NCI-H1930 (cell line): ENCODE data around the gene NACA.
"Not testable (repeated sequence)": the region's sequence is repeated elsewhere in the genome, so short reads cannot be mapped to it uniquely, and the experiment has no call there.

ENCODE experiments used
- DNase-seq, 2 experiments: peaks; one replicate each; lab custom pipeline; 2025; lab: John Stamatoyannopoulos, UW

NACA gene

GRCh38 chr12:56723889-56724700 is 1.0 kb downstream of the NACA start:
- DNase-seq = no peak

GRCh38 chr12:56723352-56723751 is 1.7 kb downstream of the NACA start:
- no peak for DNase-seq

- DNase-seq = no peak
These were observed 2.3 kb downstream of the NACA start for GRCh38 chr12:56722832-56723231.

GRCh38 chr12:56721721-56722120 is 3.4 kb downstream of the NACA start:
- DNase-seq = no peak

GRCh38 chr12:56721216-56721615 is 3.9 kb downstream of the NACA start:
- DNase-seq = no peak

GRCh38 chr12:56720731-56721151 is 4.4 kb downstream of the NACA start:
- DNase-seq = no peak

- DNase-seq = no peak
These were observed 6.0 kb downstream of the NACA start for GRCh38 chr12:56719056-56719455.

- DNase-seq = no peak
These were observed 6.5 kb downstream of the NACA start for GRCh38 chr12:56718636-56719035.

- no peak for DNase-seq
These were observed 7.0 kb downstream of the NACA start for GRCh38 chr12:56718149-56718548.

GRCh38 chr12:56716933-56717880 is 7.9 kb downstream of the NACA start:
- DNase-seq = no peak

GRCh38 chr12:56716458-56716857 is 8.6 kb downstream of the NACA start:
- no peak for DNase-seq

GRCh38 chr12:56715798-56716197 is 9.3 kb downstream of the NACA start:
- no peak for DNase-seq

GRCh38 chr12:56714431-56714929 is 10.6 kb downstream of the NACA start:
- no peak for DNase-seq

GRCh38 chr12:56713345-56713744 is 11.8 kb downstream of the NACA start:
- no peak for DNase-seq

- DNase-seq = no peak
These were observed 15.2 kb downstream of the NACA start for GRCh38 chr12:56709759-56710376.

- DNase-seq = not testable (repeated sequence)
These were observed 20.6 kb downstream of the NACA start for GRCh38 chr12:56704522-56704921.

GRCh38 chr12:56699020-56699661 is 26.0 kb downstream of the NACA start:
- no peak for DNase-seq

GRCh38 chr12:56695327-56696101 is 29.6 kb downstream of the NACA start:
- DNase-seq = no peak

GRCh38 chr12:56694161-56694560 is 30.9 kb downstream of the NACA start:
- DNase-seq = no peak

- DNase-seq = no peak
These were observed 36.3 kb downstream of the NACA start for GRCh38 chr12:56688846-56689109.

GRCh38 chr12:56688129-56688845 is 36.8 kb downstream of the NACA start, which contains the start of gene PTGES3:
PTGES3 (minus strand) TSS chr12:56688284; CDS start chr12:56687999, 285 bp downstream.
- DNase-seq = peak; percentile 94 to 97
